B cell (primary cell): ENCODE data around the gene CAMTA1.

Experiments
- EZH2 ChIP-seq: IDR thresholded peaks from 2 replicates; pipeline ENCODE4 v1.6.1; 2012; ENCODE audit warnings: borderline replicate concordance, low read depth, mild to moderate bottlenecking, moderate library complexity, low read length; ENCODE audit not compliant: insufficient read depth, poor library complexity, severe bottlenecking
- TF ChIP-seq, protein P1 (sequence below): fragments of 200-600 bp; IDR thresholded peaks from one replicate; pipeline ENCODE4 v1.8.0; 2022; ENCODE audit warnings: antibody characterized with exemption, mild to moderate bottlenecking

- no peak for TF ChIP-seq EZH2
- TF ChIP-seq, protein P1, sequence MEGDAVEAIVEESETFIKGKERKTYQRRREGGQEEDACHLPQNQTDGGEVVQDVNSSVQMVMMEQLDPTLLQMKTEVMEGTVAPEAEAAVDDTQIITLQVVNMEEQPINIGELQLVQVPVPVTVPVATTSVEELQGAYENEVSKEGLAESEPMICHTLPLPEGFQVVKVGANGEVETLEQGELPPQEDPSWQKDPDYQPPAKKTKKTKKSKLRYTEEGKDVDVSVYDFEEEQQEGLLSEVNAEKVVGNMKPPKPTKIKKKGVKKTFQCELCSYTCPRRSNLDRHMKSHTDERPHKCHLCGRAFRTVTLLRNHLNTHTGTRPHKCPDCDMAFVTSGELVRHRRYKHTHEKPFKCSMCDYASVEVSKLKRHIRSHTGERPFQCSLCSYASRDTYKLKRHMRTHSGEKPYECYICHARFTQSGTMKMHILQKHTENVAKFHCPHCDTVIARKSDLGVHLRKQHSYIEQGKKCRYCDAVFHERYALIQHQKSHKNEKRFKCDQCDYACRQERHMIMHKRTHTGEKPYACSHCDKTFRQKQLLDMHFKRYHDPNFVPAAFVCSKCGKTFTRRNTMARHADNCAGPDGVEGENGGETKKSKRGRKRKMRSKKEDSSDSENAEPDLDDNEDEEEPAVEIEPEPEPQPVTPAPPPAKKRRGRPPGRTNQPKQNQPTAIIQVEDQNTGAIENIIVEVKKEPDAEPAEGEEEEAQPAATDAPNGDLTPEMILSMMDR = no peak
Observed at GRCh38 chr1:7339014-7339413, 553.8 kb downstream of the CAMTA1 start.
